Measurements from ENCODE around the gene VMP1. TPM values are rescaled to one million over a fixed set of nuclear protein-coding genes. Genes with fewer than 3 reads are reported as not detected.

The VMP1 gene
- total RNA-seq, 1 experiment from 2014 or later = 236 TPM

DNA sequence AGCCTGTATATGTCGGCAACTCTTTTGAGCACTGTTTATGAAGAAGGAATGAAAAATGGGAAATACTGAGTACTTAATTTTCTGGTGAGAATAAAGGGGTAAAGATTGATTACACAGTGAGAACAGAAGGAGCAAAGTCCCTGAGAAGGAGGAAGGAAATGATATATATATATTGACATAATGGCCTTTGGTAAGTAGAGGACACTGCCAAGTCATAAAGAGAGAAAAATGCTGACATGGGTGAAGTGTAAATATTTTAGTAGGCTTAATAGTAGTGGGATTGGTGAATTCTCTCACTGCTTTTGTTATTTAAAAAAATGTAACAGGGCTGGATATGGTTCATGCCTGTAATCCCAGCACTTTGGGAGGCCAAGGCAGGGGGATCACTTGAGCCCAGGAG lies 16.2 kb downstream of the VMP1 start:
- BruUV-seq (replicated peaks) = no TSS peak
- POLR2A ChIA-PET (ENCODE audit: unreplicated experiment) = no interaction called here
- Histone ChIP-seq H2AFZ (no peak overlapping the region), H3K4me3 (no peak overlapping the region), H3K27ac (no peak overlapping the region), H3K36me3 (ENCODE audit: low read depth) (no peaks in the 10 kb centered on the region), H3K9me2 (ENCODE audit: insufficient read depth) (no peaks in the 10 kb centered on the region), H4K20me1 (ENCODE audit: insufficient read depth) (peaks cover 3% of the 10 kb centered on the region), H3K4me1 (replicated peaks; ENCODE audit: insufficient read depth) (peaks cover 10% of the 10 kb centered on the region), H3K27me3 (ENCODE audit: insufficient read depth, low read depth) (no peaks in the 10 kb centered on the region), H3K4me2 (no peak overlapping the region), H3F3A (ENCODE audit: insufficient read depth, low read depth) (peaks cover 10% of the 10 kb centered on the region; the same call in 1 of the 2 replicates), H3K79me2 (ENCODE audit: low read depth) (peaks cover 84% of the 10 kb centered on the region), H3K9me3 (ENCODE audit: insufficient read depth, low read depth) (no peaks in the 10 kb centered on the region)
- intact Hi-C loops (cut with micrococcal nuclease; ENCODE audit: unreplicated experiment) = no loop called here
- CTCF ChIA-PET = no interaction called here
- DNase-seq = no peak
- TF ChIP-seq EZH2 (IDR thresholded peaks at IDR 0.05; ENCODE audit: low read depth) = no peak
- TF ChIP-seq, protein P1, sequence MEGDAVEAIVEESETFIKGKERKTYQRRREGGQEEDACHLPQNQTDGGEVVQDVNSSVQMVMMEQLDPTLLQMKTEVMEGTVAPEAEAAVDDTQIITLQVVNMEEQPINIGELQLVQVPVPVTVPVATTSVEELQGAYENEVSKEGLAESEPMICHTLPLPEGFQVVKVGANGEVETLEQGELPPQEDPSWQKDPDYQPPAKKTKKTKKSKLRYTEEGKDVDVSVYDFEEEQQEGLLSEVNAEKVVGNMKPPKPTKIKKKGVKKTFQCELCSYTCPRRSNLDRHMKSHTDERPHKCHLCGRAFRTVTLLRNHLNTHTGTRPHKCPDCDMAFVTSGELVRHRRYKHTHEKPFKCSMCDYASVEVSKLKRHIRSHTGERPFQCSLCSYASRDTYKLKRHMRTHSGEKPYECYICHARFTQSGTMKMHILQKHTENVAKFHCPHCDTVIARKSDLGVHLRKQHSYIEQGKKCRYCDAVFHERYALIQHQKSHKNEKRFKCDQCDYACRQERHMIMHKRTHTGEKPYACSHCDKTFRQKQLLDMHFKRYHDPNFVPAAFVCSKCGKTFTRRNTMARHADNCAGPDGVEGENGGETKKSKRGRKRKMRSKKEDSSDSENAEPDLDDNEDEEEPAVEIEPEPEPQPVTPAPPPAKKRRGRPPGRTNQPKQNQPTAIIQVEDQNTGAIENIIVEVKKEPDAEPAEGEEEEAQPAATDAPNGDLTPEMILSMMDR (conservative IDR thresholded peaks at IDR 0.05) = no peak

DNA sequence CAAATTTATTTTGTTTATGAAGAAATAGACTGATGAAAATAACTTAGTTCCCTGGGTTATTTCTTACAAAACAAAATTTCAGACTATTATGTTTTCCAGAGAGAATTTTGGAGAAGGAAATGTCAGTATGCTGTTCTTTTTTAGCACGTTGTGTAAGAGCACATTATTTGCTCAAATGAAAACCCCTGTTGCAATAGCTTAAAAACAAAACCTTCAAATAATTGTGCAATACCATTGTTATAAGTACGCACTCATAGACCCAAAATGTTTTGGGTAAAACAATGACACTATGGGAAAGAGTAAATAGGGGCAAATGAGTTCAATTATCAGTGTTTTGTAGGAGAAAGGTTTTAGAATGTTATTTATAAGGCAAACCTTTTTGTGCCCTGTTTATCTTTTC lies 18.2 kb downstream of the VMP1 start:
- Histone ChIP-seq H3K9me2 (ENCODE audit: insufficient read depth) (no peaks in the 10 kb centered on the region), H3K79me2 (ENCODE audit: low read depth) (peaks cover 83% of the 10 kb centered on the region), H3K9me3 (ENCODE audit: insufficient read depth, low read depth) (no peaks in the 10 kb centered on the region), H3K36me3 (ENCODE audit: low read depth) (no peaks in the 10 kb centered on the region), H3K27ac (peak overlapping the region; percentile 36), H3K4me2 (no peak overlapping the region), H2AFZ (no peak overlapping the region), H3K4me3 (no peak overlapping the region), H3F3A (ENCODE audit: insufficient read depth, low read depth) (peaks cover 10% of the 10 kb centered on the region; the same call in 1 of the 2 replicates), H4K20me1 (ENCODE audit: insufficient read depth) (no peaks in the 10 kb centered on the region; the same call in 1 of the 2 replicates), H3K27me3 (ENCODE audit: insufficient read depth, low read depth) (no peaks in the 10 kb centered on the region), H3K4me1 (replicated peaks; ENCODE audit: insufficient read depth) (peaks cover 20% of the 10 kb centered on the region)
- DNase-seq = peak in 1 of 2 experiments; percentile 49
- TF ChIP-seq, protein P1 (conservative IDR thresholded peaks at IDR 0.05) = no peak
- TF ChIP-seq EZH2 (IDR thresholded peaks at IDR 0.05; ENCODE audit: low read depth) = no peak
- intact Hi-C loops (cut with micrococcal nuclease; ENCODE audit: unreplicated experiment) = no loop called here
- ChIA-PET POLR2A (ENCODE audit: unreplicated experiment) (interaction anchor here (0.7 kb wide), 1 partner anchor 108 kb away, joined by 7 read pairs; no protein-coding TSS in a partner anchor), CTCF (interaction anchor here (0.5 kb wide), 1 partner anchor 475 kb away, joined by 14 read pairs; no protein-coding TSS in a partner anchor)
- BruUV-seq (replicated peaks) = no TSS peak

DNA sequence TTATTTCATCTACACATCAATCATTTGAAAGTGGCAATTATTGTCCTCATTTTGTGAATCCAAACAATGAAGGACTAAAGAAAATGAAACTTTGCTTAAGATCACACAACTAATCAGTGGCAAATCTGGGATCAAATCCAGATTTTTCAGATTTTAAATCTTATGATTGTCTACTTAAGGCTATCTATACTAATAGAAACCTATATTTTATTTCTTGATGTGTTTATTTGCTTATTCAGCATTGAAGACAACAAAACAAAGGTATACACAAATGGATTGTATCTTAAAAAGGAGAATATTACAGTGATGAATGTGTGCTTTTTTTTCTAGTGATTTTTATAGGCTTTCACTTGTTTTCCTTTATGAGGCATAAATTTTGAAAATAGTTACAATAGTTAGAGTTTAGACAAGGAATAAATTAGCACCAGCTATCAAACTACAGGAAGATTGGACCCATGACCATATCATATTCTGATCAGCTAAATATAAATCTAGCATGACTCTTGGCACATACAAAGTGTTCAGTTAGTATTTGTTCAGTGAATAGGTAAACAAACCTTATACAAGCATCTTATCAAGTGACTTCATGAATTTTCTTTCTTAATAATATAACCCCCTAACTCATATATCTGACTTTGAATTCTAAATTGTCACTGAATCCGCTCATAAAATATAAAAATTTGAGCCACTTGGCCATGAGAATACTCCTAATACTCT lies 20.5 kb downstream of the VMP1 start:
- CTCF ChIA-PET = no interaction called here

More for the DNA sequence above, 20.5 kb downstream of the VMP1 start:
- POLR2A ChIA-PET (ENCODE audit: unreplicated experiment) = interaction anchor here (0.6 kb wide), 3 partner anchors 26 to 237 kb away, joined by 3 to 12 read pairs (median 4); no protein-coding TSS in a partner anchor
- no peak overlapping the region for H3K4me3 ChIP-seq
- no peak overlapping the region for H2AFZ ChIP-seq
- H3K79me2 ChIP-seq (ENCODE audit: low read depth) = peaks cover 64% of the 10 kb centered on the region
- H3K9me3 ChIP-seq (ENCODE audit: insufficient read depth, low read depth) = no peaks in the 10 kb centered on the region
- H3K27ac ChIP-seq = peak overlapping the region; percentile 15; the same call in 1 of the 2 replicates
- no peak for DNase-seq
- H3K9me2 ChIP-seq (ENCODE audit: insufficient read depth) = no peaks in the 10 kb centered on the region
- no peaks in the 10 kb centered on the region; the same call in 1 of the 2 replicates for H4K20me1 ChIP-seq (ENCODE audit: insufficient read depth)
- H3K4me2 ChIP-seq = no peak overlapping the region
- BruUV-seq (replicated peaks) = no TSS peak
- intact Hi-C loops (cut with micrococcal nuclease; ENCODE audit: unreplicated experiment) = no loop called here
- 0 out of 2 replicates have a peak, but pooled peaks cover 5% of the 10 kb centered on the region for H3K36me3 ChIP-seq (ENCODE audit: low read depth)
- peaks cover 20% of the 10 kb centered on the region for H3K4me1 ChIP-seq (replicated peaks; ENCODE audit: insufficient read depth)
- H3F3A ChIP-seq (ENCODE audit: insufficient read depth, low read depth) = peaks cover 13% of the 10 kb centered on the region
- no peaks in the 10 kb centered on the region for H3K27me3 ChIP-seq (ENCODE audit: insufficient read depth, low read depth)
- TF ChIP-seq, protein P1 (conservative IDR thresholded peaks at IDR 0.05) = no peak
- TF ChIP-seq EZH2 (IDR thresholded peaks at IDR 0.05; ENCODE audit: low read depth) = no peak

Data from PC-9 (cell line).